Endothelial cell of umbilical vein (primary cell): Measurements from ENCODE around the gene DERL3.

Experiments
- EZH2 ChIP-seq: IDR thresholded peaks from 2 replicates; pipeline ENCODE4 v1.6.1; 2012; ENCODE audit warnings: borderline replicate concordance, low read depth, mild to moderate bottlenecking, moderate library complexity, low read length, inconsistent platforms; ENCODE audit not compliant: severe bottlenecking
- FOS ChIP-seq: IDR thresholded peaks from 2 replicates; pipeline ENCODE4 v1.6.1; 2011; ENCODE audit warnings: mild to moderate bottlenecking, low read length, moderate library complexity, borderline replicate concordance; ENCODE audit not compliant: insufficient read depth
- GATA2 ChIP-seq: IDR thresholded peaks from 2 replicates; pipeline ENCODE4 v1.7.0; 2011; ENCODE audit warnings: low read depth, mild to moderate bottlenecking, moderate library complexity, mixed read lengths, low read length; ENCODE audit not compliant: insufficient read length, insufficient read depth
- JUN ChIP-seq: IDR thresholded peaks from 2 replicates; pipeline ENCODE4 v1.6.1; 2011; ENCODE audit warnings: borderline replicate concordance, low read depth; ENCODE audit not compliant: insufficient read length, insufficient read depth
- MAX ChIP-seq: IDR thresholded peaks from 2 replicates; pipeline ENCODE4 v1.6.1; 2011; ENCODE audit not compliant: insufficient read depth, insufficient read length
- MYC ChIP-seq: IDR thresholded peaks from one replicate; pipeline ENCODE4 v1.6.1; 2011; ENCODE audit warnings: mild to moderate bottlenecking, low read depth, low read length
- POLR2A ChIP-seq: IDR thresholded peaks from 2 replicates; pipeline ENCODE4 v1.6.1; 2012; ENCODE audit warnings: low read depth, mild to moderate bottlenecking, control low read depth, low read length
- POLR2AphosphoS5 ChIP-seq: IDR thresholded peaks from 2 replicates; pipeline ENCODE4 v1.6.1; 2012; ENCODE audit warnings: low read depth, mild to moderate bottlenecking, control low read depth, low read length, moderate library complexity; ENCODE audit not compliant: insufficient read depth
- TF ChIP-seq, protein P1 (sequence below), 2 donors: IDR thresholded peaks; 1 replicate in 1 of 2; 2 replicates in 1 of 2; pipeline ENCODE4 v1.5.1; 2011; ENCODE audit warnings: low read length in 2 of 2, mild to moderate bottlenecking in 2 of 2, moderate library complexity in 2 of 2, control low read depth in 1 of 2, inconsistent platforms in 1 of 2, low read depth in 1 of 2; ENCODE audit not compliant: insufficient read depth in 1 of 2; ENCODE audit errors: extremely low read depth in 1 of 2

DNA sequence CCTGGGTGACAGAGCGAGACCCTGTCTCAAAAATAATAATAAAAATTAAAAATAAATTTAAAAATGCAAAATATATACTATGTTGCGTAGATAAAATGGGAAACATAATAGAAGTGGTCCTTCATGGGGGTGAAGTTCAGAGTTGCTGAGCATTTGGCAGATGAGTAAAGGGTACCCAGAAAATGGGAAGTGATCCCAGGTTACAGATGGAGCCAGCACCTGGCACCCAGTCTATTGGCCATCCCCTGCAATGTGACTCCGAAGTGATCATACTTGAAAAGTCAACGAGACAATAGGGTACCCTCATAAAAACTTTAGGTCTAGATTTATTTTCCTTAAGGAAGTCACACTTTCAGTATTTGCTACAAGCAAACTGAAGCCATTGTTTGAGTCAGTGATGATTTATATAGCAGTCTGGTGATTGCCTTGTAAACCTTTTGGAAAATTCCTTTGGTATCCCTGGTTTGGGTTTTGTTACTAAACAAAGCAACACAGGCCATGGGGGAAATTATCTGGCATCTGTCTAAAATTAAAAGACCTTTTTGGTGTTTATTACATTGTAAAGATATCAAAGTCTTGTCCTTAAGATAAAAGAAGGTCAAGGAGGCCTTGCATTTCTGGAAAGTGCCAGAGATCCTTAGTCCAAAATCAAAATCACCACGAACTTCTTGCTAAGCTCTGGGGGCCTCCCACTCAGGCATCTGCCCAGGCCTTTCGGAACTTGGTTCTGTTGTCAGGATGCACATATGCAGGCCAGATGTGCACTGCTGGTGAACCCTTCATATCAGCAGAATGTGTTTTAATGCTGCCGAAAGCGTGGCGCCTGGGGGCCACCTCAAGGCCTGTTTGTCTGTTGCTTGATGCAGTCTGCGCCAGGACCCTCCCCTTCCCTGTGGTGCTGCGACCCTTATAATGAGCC is 47.7 kb downstream of the DERL3 start:
- TF ChIP-seq GATA2 (no peak), POLR2A (no peak), POLR2AphosphoS5 (no peak), MAX (no peak), JUN (no peak), EZH2 (no peak), FOS (no peak), MYC (no peak)
- TF ChIP-seq, protein P1, sequence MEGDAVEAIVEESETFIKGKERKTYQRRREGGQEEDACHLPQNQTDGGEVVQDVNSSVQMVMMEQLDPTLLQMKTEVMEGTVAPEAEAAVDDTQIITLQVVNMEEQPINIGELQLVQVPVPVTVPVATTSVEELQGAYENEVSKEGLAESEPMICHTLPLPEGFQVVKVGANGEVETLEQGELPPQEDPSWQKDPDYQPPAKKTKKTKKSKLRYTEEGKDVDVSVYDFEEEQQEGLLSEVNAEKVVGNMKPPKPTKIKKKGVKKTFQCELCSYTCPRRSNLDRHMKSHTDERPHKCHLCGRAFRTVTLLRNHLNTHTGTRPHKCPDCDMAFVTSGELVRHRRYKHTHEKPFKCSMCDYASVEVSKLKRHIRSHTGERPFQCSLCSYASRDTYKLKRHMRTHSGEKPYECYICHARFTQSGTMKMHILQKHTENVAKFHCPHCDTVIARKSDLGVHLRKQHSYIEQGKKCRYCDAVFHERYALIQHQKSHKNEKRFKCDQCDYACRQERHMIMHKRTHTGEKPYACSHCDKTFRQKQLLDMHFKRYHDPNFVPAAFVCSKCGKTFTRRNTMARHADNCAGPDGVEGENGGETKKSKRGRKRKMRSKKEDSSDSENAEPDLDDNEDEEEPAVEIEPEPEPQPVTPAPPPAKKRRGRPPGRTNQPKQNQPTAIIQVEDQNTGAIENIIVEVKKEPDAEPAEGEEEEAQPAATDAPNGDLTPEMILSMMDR (IDR thresholded peaks at IDR 0.05; ENCODE audit: extremely low read depth in 1 of 2, insufficient read depth in 1 of 2, low read depth in 1 of 2, low read length in 2 of 2) = no peak
